Panc1 (cell line): Measurements from ENCODE around the gene RPL28. TPM values are rescaled to one million over a fixed set of nuclear protein-coding genes. Genes with fewer than 3 reads are reported as not detected.

ENCODE experiments used
- ATAC-seq: fragments of 200-7000 bp; cut with Tn5 transposase; 2 replicates; pipeline ENCODE4 v1.9.1; 2020; ENCODE audit warnings: mild to moderate bottlenecking, moderate library complexity
- BruUV-seq: library from RNA; stranded (reverse); fragments of 400-500 nt; replicated peaks from 2 replicates; lab custom pipeline; 2021; lab: Mats Ljungman, UMichigan
- CTCF ChIA-PET: fragments of 300-600 bp; sonication (Branson Sonifier 250); formaldehyde crosslinking; loops from one replicate; lab custom pipeline; 2022; ENCODE audit warnings: antibody characterized with exemption; lab: Charles Lee
- POLR2A ChIA-PET: fragments of 300-600 bp; sonication (Branson Sonifier 250); formaldehyde crosslinking; loops from one replicate; lab custom pipeline; 2022; ENCODE audit warnings: antibody characterized with exemption; lab: Charles Lee
- DNase-seq: peaks from one replicate; pipeline ENCODE4 v3.0.0-alpha.2; 2010; ENCODE audit warnings: low read depth, low spot score
- H3K27ac ChIP-seq: 2 replicates; pipeline ENCODE4 v1.5.1; 2011; ENCODE audit warnings: mild to moderate bottlenecking, low read length, inconsistent platforms
- H3K27me3 ChIP-seq: fragments of 200-500 bp; sonication (Bioruptor generic); 2 replicates; pipeline ENCODE4 v1.6.0; 2014; ENCODE audit warnings: low read length, inconsistent platforms; ENCODE audit not compliant: control insufficient read depth, insufficient read depth
- H3K36me3 ChIP-seq: fragments of 200-500 bp; sonication (Bioruptor generic); 2 replicates; pipeline ENCODE4 v1.5.1; 2014; ENCODE audit warnings: inconsistent platforms, mild to moderate bottlenecking, low read length, moderate library complexity; ENCODE audit not compliant: control insufficient read depth, insufficient read depth
- H3K4me1 ChIP-seq: 2 replicates; pipeline ENCODE4 v1.5.1; 2011; ENCODE audit warnings: inconsistent platforms, mild to moderate bottlenecking, low read length, moderate library complexity; ENCODE audit not compliant: control insufficient read depth, insufficient read depth
- H3K4me3 ChIP-seq, 2 experiments: 2 replicates each; pipeline ENCODE4 v1.5.1; 2011 to 2012; ENCODE audit warnings: low read depth in 2 of 2, low read length in 2 of 2, mild to moderate bottlenecking in 2 of 2, inconsistent platforms in 1 of 2, moderate library complexity in 1 of 2
- H3K9me3 ChIP-seq: fragments of 200-500 bp; sonication (Bioruptor generic); 2 replicates; pipeline ENCODE4 v1.5.1; 2014; ENCODE audit warnings: low read depth, mild to moderate bottlenecking, inconsistent platforms, low read length, moderate library complexity; ENCODE audit not compliant: control insufficient read depth, insufficient read depth
- CTCF ChIP-seq: fragments of 450-650 bp; IDR thresholded peaks from 2 replicates; pipeline ENCODE4 v1.5.1; 2017; ENCODE audit warnings: mild to moderate bottlenecking
- POLR2AphosphoS5 ChIP-seq: IDR thresholded peaks from 2 replicates; pipeline ENCODE4 v1.6.1; 2012; ENCODE audit warnings: mild to moderate bottlenecking, low read depth, low read length, moderate library complexity
- REST ChIP-seq, 2 experiments: IDR thresholded peaks; 2 replicates each; pipeline ENCODE4 v1.6.1; 2011 to 2012; ENCODE audit warnings: low read depth in 2 of 2, control low read depth in 1 of 2, low read length in 1 of 2, mild to moderate bottlenecking in 1 of 2, moderate library complexity in 1 of 2; ENCODE audit not compliant: insufficient read depth in 1 of 2
- SIN3A ChIP-seq: IDR thresholded peaks from 2 replicates; pipeline ENCODE4 v1.6.1; 2012; ENCODE audit warnings: low read depth, mild to moderate bottlenecking, low read length, moderate library complexity, borderline replicate concordance; ENCODE audit not compliant: insufficient read depth
- TCF7L2 ChIP-seq: IDR thresholded peaks from 2 replicates; pipeline ENCODE4 v1.6.1; 2011; ENCODE audit warnings: mild to moderate bottlenecking, low read depth, low read length, inconsistent platforms
- in situ Hi-C: cut with HindIII; loops from 2 replicates; pipeline ENCODE4 v1.10.0; 2016; ENCODE audit warnings: low sequenced_read_pairs, low pct_unique_long_range_greater_than_20kb
- intact Hi-C: fragments of 100-400 bp; cut with micrococcal nuclease; formaldehyde crosslinking; loops from one replicate; pipeline ENCODE4 v1.10.0; 2022; ENCODE audit not compliant: unreplicated experiment
- total RNA-seq: library from RNA; stranded (reverse); gene quantifications from one replicate; pipeline ENCODE4 v1.2.1, GENCODE V29; 2021; ENCODE audit not compliant: unreplicated experiment

RPL28 gene
- total RNA-seq, 1 experiment from 2014 or later: 2,154 TPM

- Histone ChIP-seq H3K36me3 (no peaks in the 10 kb centered on the region), H3K27me3 (no peaks in the 10 kb centered on the region), H3K27ac (no peak overlapping the region), H3K4me1 (peaks cover 16% of the 10 kb centered on the region), H3K9me3 (no peaks in the 10 kb centered on the region), H3K4me3 (peak overlapping the region in 1 of 2 experiments; percentile 29; a peak in 2 of 4 replicates)
- no peak for ATAC-seq
- no peak for DNase-seq
- CTCF ChIA-PET: interaction anchor here (0.5 to 0.7 kb wide), 2 partner anchors 23 to 94 kb away, joined by 5 to 9 read pairs; no protein-coding TSS in a partner anchor
- intact Hi-C loops: no loop called here
- POLR2A ChIA-PET: no interaction called here
- in situ Hi-C loops: no loop called here
- TF ChIP-seq POLR2AphosphoS5 (no peak), CTCF (no peak), REST (IDR thresholded peaks at IDR 0.05; ENCODE audit: insufficient read depth in 1 of 2, low read depth in 2 of 2, low read length in 1 of 2) (no peak), TCF7L2 (no peak), SIN3A (no peak)
- no TSS peak for BruUV-seq
These were observed 43.9 kb upstream of the RPL28 start for GRCh38 chr19:55341595-55342531.

- Histone ChIP-seq H3K9me3 (no peaks in the 10 kb centered on the region), H3K36me3 (no peaks in the 10 kb centered on the region), H3K4me1 (peaks cover 20% of the 10 kb centered on the region), H3K4me3 (no peak overlapping the region), H3K27me3 (no peaks in the 10 kb centered on the region), H3K27ac (no peak overlapping the region)
- in situ Hi-C loops (no loop called here), intact Hi-C loops (no loop called here)
- no peak for DNase-seq
- no peak for ATAC-seq
- no TSS peak for BruUV-seq
- ChIA-PET CTCF (no interaction called here), POLR2A (no interaction called here)
- TF ChIP-seq SIN3A (no peak), REST (IDR thresholded peaks at IDR 0.05; ENCODE audit: insufficient read depth in 1 of 2, low read depth in 2 of 2, low read length in 1 of 2) (no peak), CTCF (no peak; the same call in 1 of the 2 replicates), POLR2AphosphoS5 (no peak), TCF7L2 (no peak)
These were observed 41.3 kb upstream of the RPL28 start for GRCh38 chr19:55344444-55344843.
